ENCODE data around the gene SIT1. TPM values are rescaled to one million over a fixed set of nuclear protein-coding genes. Genes with fewer than 3 reads are reported as not detected.
A peak's percentile ranks its signal among the peaks of the same experiment; 100 is the strongest.

SIT1 gene
- total RNA-seq, 1 donor from 2014 or later, result not detected

DNA sequence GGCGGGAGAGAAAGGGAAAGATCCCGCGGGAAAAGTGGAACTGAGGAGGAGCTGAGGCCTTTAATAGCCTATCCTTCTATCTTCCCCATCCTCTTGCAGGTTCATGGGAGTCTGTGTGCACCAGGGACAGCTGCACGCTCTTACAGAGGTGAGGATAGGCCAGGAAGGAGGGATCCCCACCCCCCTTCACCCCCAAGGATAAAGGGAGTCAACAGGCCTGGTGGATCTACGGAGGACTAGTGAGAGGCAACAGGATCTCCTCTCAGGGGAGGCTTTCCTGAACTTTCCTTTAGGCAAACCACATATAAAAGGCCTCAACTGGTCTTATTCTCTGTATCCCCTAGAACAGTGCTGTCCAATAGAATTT lies 44.6 kb downstream of the SIT1 start:
- no peak for DNase-seq (ENCODE audit: low read depth)

DNA sequence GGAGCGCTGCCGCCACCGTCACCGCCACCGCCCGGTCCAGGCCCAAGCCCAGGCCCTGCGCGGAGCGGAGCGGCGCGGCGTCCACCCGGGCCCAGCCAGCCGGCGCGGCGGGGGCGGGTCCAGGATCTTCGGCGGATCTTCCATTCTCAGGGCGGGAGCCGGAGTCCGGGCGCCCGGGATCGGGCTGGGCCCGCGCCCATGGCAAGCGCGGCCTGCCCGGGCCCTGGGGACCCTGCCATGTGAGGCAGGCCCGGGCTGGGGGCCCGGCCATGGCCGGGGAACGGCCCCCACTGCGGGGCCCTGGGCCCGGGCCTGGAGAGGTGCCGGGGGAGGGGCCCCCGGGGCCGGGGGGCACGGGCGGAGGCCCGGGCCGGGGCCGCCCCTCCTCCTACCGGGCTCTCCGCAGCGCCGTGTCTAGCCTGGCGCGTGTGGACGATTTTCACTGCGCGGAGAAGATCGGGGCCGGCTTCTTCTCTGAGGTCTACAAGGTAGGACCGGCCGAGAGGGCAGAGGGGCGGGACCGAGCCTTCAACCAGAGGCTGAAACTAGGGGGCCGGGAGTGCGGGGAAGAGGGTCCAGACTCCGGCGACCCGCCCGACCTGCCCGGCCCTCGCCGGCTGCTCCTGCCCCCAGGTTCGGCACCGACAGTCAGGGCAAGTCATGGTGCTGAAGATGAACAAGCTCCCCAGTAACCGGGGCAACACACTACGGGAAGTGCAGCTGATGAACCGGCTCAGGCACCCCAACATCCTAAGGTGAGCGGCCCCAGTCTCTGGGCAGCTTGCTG lies 45.2 kb downstream of the SIT1 start:
- DNase-seq (ENCODE audit: low read depth), result no peak

- peak; percentile 26 for DNase-seq (ENCODE audit: low read depth)
Observed at GRCh38 chr9:35604578-35605350, 46.0 kb downstream of the SIT1 start, which contains the start of gene TESK1. TSS of gene TESK1 (plus strand) at chr9:35605262. CDS start at chr9:35605620, 358 bp downstream.

DNA sequence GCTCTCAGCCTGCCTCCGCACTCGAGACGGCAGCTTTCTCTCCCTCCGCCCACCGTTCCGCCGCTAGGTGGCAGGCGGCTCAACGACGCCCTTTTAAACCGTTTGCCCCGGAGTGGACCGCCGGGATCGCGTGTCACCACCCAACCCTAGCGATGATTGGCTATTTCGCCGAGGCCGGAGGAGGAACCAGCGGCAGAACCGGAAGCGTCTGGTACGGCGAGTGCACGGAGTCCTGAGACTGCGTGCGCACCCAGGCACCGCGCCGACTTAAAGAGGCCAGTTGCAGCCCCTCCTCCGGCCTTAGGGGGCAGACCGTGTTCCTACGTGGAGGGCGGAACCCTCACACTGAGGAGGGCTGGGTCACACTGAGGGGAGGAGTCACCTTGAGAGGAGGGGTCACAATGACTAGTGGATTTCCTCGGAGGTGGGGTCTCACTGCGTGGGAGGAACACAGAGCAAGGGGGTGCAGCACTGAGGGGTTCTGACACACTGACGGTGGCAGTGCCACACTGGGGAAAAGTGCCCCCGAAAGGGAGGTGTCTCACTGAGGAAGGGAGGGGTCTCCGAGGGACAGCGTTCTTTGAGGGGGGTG lies 46.6 kb downstream of the SIT1 start:
- DNase-seq (ENCODE audit: low read depth), result peak; percentile 97

DNA sequence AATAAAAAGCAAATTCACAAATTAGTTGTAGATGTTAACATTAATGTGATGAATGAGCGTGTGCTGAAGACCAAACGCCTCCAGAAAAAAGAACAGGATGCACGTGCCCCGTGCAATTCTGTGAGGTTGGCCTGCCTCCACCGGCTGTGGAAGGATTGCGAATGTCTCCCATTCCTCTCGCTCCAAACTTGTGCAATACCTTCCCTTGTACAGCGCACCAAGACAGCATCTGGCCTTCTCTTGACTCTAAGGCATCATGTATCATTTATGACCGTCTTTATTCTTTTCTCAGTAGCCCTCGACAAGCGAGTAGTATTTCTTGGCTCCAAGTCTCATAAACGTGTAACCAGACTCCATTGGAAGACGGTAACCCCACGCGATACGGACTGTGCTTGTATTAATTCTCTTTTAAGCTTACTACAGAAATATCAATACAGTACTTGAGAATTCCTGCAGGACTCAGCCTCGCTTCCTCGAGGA lies 47.2 kb downstream of the SIT1 start:
- peak; percentile 49 for DNase-seq (ENCODE audit: low read depth)

DNA sequence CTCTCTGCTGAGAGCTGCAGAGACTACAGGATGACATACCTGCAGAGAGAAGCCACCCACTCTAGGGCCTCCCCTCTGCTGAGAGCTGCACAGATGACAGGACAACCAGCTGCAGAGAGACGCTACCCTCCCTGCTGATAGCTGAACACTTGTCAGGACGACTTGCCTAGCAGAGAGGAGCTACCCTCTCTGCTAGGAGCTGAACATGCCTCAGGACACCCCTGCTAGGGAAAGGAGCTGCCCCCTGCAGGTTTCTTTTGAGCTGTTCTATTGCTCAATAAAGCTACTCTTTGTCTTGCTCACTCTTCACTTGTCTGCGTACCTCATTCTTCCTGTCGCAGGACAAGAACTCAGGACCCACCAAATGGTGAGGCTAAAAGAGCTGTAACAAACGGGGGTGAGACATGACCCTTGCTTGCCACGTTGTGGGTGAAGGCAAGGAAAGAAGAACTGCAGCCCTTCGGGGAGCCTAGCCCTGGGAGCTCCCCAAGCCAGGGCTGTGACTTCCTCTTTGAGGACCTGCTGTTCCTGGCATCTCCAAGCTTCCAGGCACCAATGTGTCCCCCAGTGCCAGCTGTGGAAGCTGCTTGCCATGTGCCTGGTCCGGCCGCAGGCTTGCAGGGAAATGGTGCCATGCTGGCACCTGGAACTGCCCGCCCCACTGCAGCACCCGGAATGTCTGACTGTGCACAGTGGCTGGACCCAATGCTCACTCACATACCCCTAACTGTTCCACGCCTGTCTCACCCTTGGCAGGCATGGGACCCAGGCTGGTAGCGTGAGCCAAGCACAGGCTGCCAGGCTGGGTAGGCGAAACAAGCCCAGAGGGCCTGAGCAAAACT lies 50.7 kb downstream of the SIT1 start:
- no peak for DNase-seq (ENCODE audit: low read depth)

Other genes starting within 250 kb of the SIT1 start
- 20.8 and 42.4 TPM in 2 replicates for gene RUSC2, start 160.8 kb downstream of the SIT1 start, total RNA-seq
- gene TESK1, start 45.7 kb downstream of the SIT1 start, total RNA-seq, result 5.6 and 10.6 TPM in 2 replicates
- gene CD72, start 32.5 kb downstream of the SIT1 start, total RNA-seq, result 0.60 and 1.2 TPM in 2 replicates
- 5,792 and 14,792 TPM in 2 replicates for gene RMRP, start 7.1 kb upstream of the SIT1 start, total RNA-seq
- gene CCDC107, start 7.4 kb upstream of the SIT1 start, total RNA-seq, result 11.9 and 24.8 TPM in 2 replicates
- gene ARHGEF39, start 14.3 kb upstream of the SIT1 start, total RNA-seq, result 0.25 and 9.9 TPM in 2 replicates
- 6.8 and 6.9 TPM in 2 replicates for gene CA9, start 23.0 kb upstream of the SIT1 start, total RNA-seq
- gene TPM2, start 39.0 kb upstream of the SIT1 start, total RNA-seq, result 51.4 and 124 TPM in 2 replicates
- 266 and 772 TPM in 2 replicates for gene TLN1, start 81.3 kb upstream of the SIT1 start, total RNA-seq
- gene CREB3, start 81.7 kb upstream of the SIT1 start, total RNA-seq, result 57.8 and 152 TPM in 2 replicates
- 14.9 and 46.9 TPM in 2 replicates for gene GBA2, start 98.3 kb upstream of the SIT1 start, total RNA-seq
- gene RGP1, start 98.4 kb upstream of the SIT1 start, total RNA-seq, result 13.7 and 24.3 TPM in 2 replicates
- not detected in 2 replicates for gene MSMP, start 103.3 kb upstream of the SIT1 start, total RNA-seq
- gene NPR2, start 140.7 kb upstream of the SIT1 start, total RNA-seq, result 13.9 and 35.6 TPM in 2 replicates
- 0.80 TPM in 1 of 2 replicates, not detected in the other for gene SPAG8, start 161.3 kb upstream of the SIT1 start, total RNA-seq
- gene HINT2, start 164.1 kb upstream of the SIT1 start, total RNA-seq, result 12.7 and 25.7 TPM in 2 replicates
- gene FAM221B, start 177.8 kb upstream of the SIT1 start, total RNA-seq, result not detected in 2 replicates
- 0.69 and 9.4 TPM in 2 replicates for gene TMEM8B, start 178.3 kb upstream of the SIT1 start, total RNA-seq
- gene OR13J1, start 219.5 kb upstream of the SIT1 start, total RNA-seq, result not detected in 2 replicates

All from renal cortical epithelial cell (primary cell).